Heart left ventricle (tissue), 16 donors: ENCODE measurements around the gene PLET1. TPM values are rescaled to one million over a fixed set of nuclear protein-coding genes. Genes with fewer than 3 reads are reported as not detected.

ENCODE experiments used
- ATAC-seq, 4 donors: fragments of 200-7000 bp; cut with Tn5 transposase; one replicate each; pipeline ENCODE4 v1.9.1; 2020 to 2022; ENCODE audit warnings: moderate library complexity in 4 of 4, mild to moderate bottlenecking in 3 of 4, moderate number of reproducible peaks in 1 of 4
- DNase-seq, 5 donors: peaks; one replicate each; pipeline ENCODE4 v3.0.0-alpha.2; 2020
- H3K27ac ChIP-seq, 12 donors: fragments of 200-600 bp; sonication (generic) in 4 of 12; one replicate each; pipeline versions ENCODE4 v1.5.0 to v1.8.0; 2016 to 2022; ENCODE audit warnings: mild to moderate bottlenecking in 2 of 12
- H3K27me3 ChIP-seq, 9 donors: fragments of 200-600 bp; sonication (generic) in 2 of 9; one replicate each; pipeline versions ENCODE4 v1.5.1 to v1.8.0; 2016 to 2022; ENCODE audit warnings: mild to moderate bottlenecking in 3 of 9
- H3K36me3 ChIP-seq, 9 donors: fragments of 200-600 bp; sonication (generic) in 2 of 9; one replicate each; pipeline versions ENCODE4 v1.5.0 to v1.8.0; 2018 to 2022; ENCODE audit warnings: mild to moderate bottlenecking in 2 of 9
- H3K4me1 ChIP-seq, 12 donors: fragments of 200-600 bp; sonication (generic) in 4 of 12; one replicate each; pipeline versions ENCODE4 v1.5.0 to v1.8.0; 2016 to 2022; ENCODE audit warnings: mild to moderate bottlenecking in 3 of 12
- H3K4me3 ChIP-seq, 12 donors: fragments of 200-600 bp; sonication (generic) in 4 of 12; one replicate each; pipeline versions ENCODE4 v1.5.0 to v1.8.0; 2017 to 2022; ENCODE audit warnings: mild to moderate bottlenecking in 9 of 12, moderate library complexity in 4 of 12
- H3K9me3 ChIP-seq, 12 donors: fragments of 200-600 bp; sonication (generic) in 4 of 12; one replicate each; pipeline versions ENCODE4 v1.5.0 to v1.8.0; 2016 to 2022; ENCODE audit warnings: mild to moderate bottlenecking in 1 of 12
- CTCF ChIP-seq, 12 donors: fragments of 200-600 bp; sonication (generic) in 4 of 12; IDR thresholded peaks; one replicate each; pipeline versions ENCODE4 v1.5.0 to v1.8.0; 2018 to 2022; ENCODE audit warnings: antibody characterized with exemption in 12 of 12, mild to moderate bottlenecking in 5 of 12
- POLR2A ChIP-seq, 2 donors: fragments of 450-650 bp; IDR thresholded peaks; one replicate each; pipeline ENCODE4 v1.6.1; 2017; ENCODE audit warnings: antibody characterized with exemption in 2 of 2, mild to moderate bottlenecking in 2 of 2, moderate library complexity in 2 of 2
- WGBS, 4 donors: extraction: QIAGEN DNeasy Blood & Tissue Kit in 2 of 4; methylation state at CpG; one replicate each; pipeline versions ENCODE4 v1.1.5 to v1.1.7; 2013 to 2018; 5-methylcytosine and 5-hydroxymethylcytosine counted together
- intact Hi-C, 10 donors: fragments of 100-400 bp; cut with DNase I; formaldehyde crosslinking; loops; one replicate each; pipeline versions ENCODE4 v1.11.1 to v1.14.2; 2022
- polyA plus RNA-seq, 2 donors: library from polyadenylated mRNA; stranded (reverse); fragments of 200-250 nt; gene quantifications; one replicate each; pipeline ENCODE4 v1.2.3, GENCODE V29; 2013
- total RNA-seq, 9 donors: library from RNA; depleted of rRNA in 2 of 9; stranded (reverse); fragments of >200 nt in 2 of 9; fragmentation: NEBNext Ultra II Directional in 3 of 9; extraction: Animal tissue kit (Norgen Biotek cat#: 25700) in 3 of 9; gene quantifications; one replicate each; pipeline versions ENCODE4 v1.1.0 to v1.2.4, GENCODE V29; 2016 to 2023
- donor health status: ischemic (EF 13 %, LVEDD 7.1; RV severe dilation, severe dysfunction).
- donor health status: healthy with polysubstance abuse.
- donor health status: DM: no; HTN: yes; CAD: no.
- donor health status: DM: no; HTN: no; CAD: no.
- donor health status: ischemic (EF 25% LVEDD 6.9; RV normal size, moderate dysfunction).
- donor health status: ischemic (EF 25% LVEDD 5.7; RV mildly dilated, moderate dysfunction).
- donor health status: healthy.
- donor health status: DM: yes; HTN: yes; CAD: no.
- donor health status: ischemic (EF 35%, LVEDD 5.7; RV mildly dilated, moderate dysfunction).
- donor health status: nonischemic (EF 11% LVEDD 7.7; RV severe dilation, severe dysfunction).
- donor health status: DM: yes; HTN: yes; CAD: no.
- donor health status: PGD.
- donor health status: ischemic (EF 29% LVEDD 5.4; RV normal size, mild dysfunction).
- donor health status: nonischemic (EF 23%, LVEDD 6.1; RV moderate dilation, normal function).

Gene PLET1
- total and polyA plus RNA-seq, 11 donors = not detected

GRCh38 chr11:112213753-112214152, 46.9 kb downstream of the PLET1 start:
- H3K27ac ChIP-seq = no peak overlapping the region
- TF ChIP-seq POLR2A (IDR thresholded peaks at IDR 0.05) = no peak
- TF ChIP-seq CTCF (IDR thresholded peaks at IDR 0.05) = no peak
- peaks cover 0 to 48% (median 0%) of the 10 kb centered on the region in 9 donors for H3K36me3 ChIP-seq
- H3K27me3 ChIP-seq = no peaks in the 10 kb centered on the region
- ATAC-seq (no peak), DNase-seq (no peak)
- WGBS, 4 donors = 83 to 95% (median 87%) methylated on average over 4 of the region's 4 CpGs
- intact Hi-C loops = loop anchor here in 3 of 10 donors (10.0 kb wide), 3 partner anchors 351 to 1321 kb away; no protein-coding TSS in a partner anchor
- H3K4me3 ChIP-seq = no peak overlapping the region
- no peaks in the 10 kb centered on the region for H3K9me3 ChIP-seq
- H3K4me1 ChIP-seq = peaks cover 0 to 7% (median 0%) of the 10 kb centered on the region in 12 donors

GRCh38 chr11:112212710-112213109, 48.0 kb downstream of the PLET1 start:
- Histone ChIP-seq H3K36me3 (peaks cover 0 to 39% (median 0%) of the 10 kb centered on the region in 9 donors), H3K27ac (no peak overlapping the region), H3K4me1 (peaks cover 0 to 7% (median 0%) of the 10 kb centered on the region in 12 donors), H3K9me3 (no peaks in the 10 kb centered on the region), H3K27me3 (no peaks in the 10 kb centered on the region), H3K4me3 (no peak overlapping the region)
- intact Hi-C loops = loop anchor here in 3 of 10 donors (10.0 kb wide), 3 partner anchors 352 to 1322 kb away; no protein-coding TSS in a partner anchor
- ATAC-seq (peak in 2 of 4 donors; percentile 40 to 52), DNase-seq (no peak)
- TF ChIP-seq CTCF (IDR thresholded peaks at IDR 0.05) = no peak
- TF ChIP-seq POLR2A (IDR thresholded peaks at IDR 0.05) = no peak

GRCh38 chr11:112212290-112212689, 48.4 kb downstream of the PLET1 start:
- peaks cover 0 to 37% (median 0%) of the 10 kb centered on the region in 9 donors for H3K36me3 ChIP-seq
- no peak for TF ChIP-seq CTCF (IDR thresholded peaks at IDR 0.05)
- no peak for TF ChIP-seq POLR2A (IDR thresholded peaks at IDR 0.05)
- H3K9me3 ChIP-seq = no peaks in the 10 kb centered on the region
- no peak for DNase-seq
- H3K27ac ChIP-seq = no peak overlapping the region
- H3K27me3 ChIP-seq = no peaks in the 10 kb centered on the region
- WGBS, 4 donors = 85 to 96% (median 94%) methylated on average over 3 of the region's 3 CpGs
- intact Hi-C loops = loop anchor here in 3 of 10 donors (10.0 kb wide), 3 partner anchors 353 to 1323 kb away; no protein-coding TSS in a partner anchor
- no peak overlapping the region for H3K4me3 ChIP-seq
- no peak for ATAC-seq
- peaks cover 0 to 7% (median 0%) of the 10 kb centered on the region in 12 donors for H3K4me1 ChIP-seq

GRCh38 chr11:112211536-112211935, 49.1 kb downstream of the PLET1 start:
- intact Hi-C loops = loop anchor here in 3 of 10 donors (10.0 kb wide), 3 partner anchors 353 to 1323 kb away; no protein-coding TSS in a partner anchor
- ATAC-seq = no peak
- no peaks in the 10 kb centered on the region for H3K27me3 ChIP-seq
- TF ChIP-seq POLR2A (IDR thresholded peaks at IDR 0.05) = no peak
- no peak for TF ChIP-seq CTCF (IDR thresholded peaks at IDR 0.05)
- peaks cover 0 to 31% (median 0%) of the 10 kb centered on the region in 9 donors for H3K36me3 ChIP-seq
- H3K9me3 ChIP-seq = no peaks in the 10 kb centered on the region
- WGBS, 4 donors = 62 to 64% (median 63%) methylated on average over 2 of the region's 2 CpGs
- peaks cover 0 to 7% (median 0%) of the 10 kb centered on the region in 12 donors for H3K4me1 ChIP-seq
- H3K27ac ChIP-seq = no peak overlapping the region
- no peak overlapping the region for H3K4me3 ChIP-seq
- no peak for DNase-seq
